Measurements from ENCODE around the gene TOE1. TPM values are rescaled to one million over a fixed set of nuclear protein-coding genes. Genes with fewer than 3 reads are reported as not detected.
A peak's percentile ranks its signal among the peaks of the same experiment; 100 is the strongest.
"Not testable (repeated sequence)": the region's sequence is repeated elsewhere in the genome, so short reads cannot be mapped to it uniquely, and the experiment has no call there.

Gene TOE1
- polyA plus RNA-seq (2013) = 18.2 TPM

- Histone ChIP-seq H3K27me3 (replicated peaks in 2 of 5; ENCODE audit: control insufficient read depth in 4 of 5, insufficient read depth in 5 of 5, low read length in 4 of 5) (no peaks in the 10 kb centered on the region), H3K27ac (ENCODE audit: insufficient read depth in 1 of 2, low read depth in 1 of 2, low read length in 2 of 2, poor library complexity in 1 of 2, severe bottlenecking in 2 of 2) (peak within 1 kb of the TSS; percentile 92 to 96), H3K9me3 (ENCODE audit: control extremely low read depth in 1 of 5, control insufficient read depth in 4 of 5, insufficient read depth in 2 of 5, low read depth in 1 of 5, low read length in 4 of 5) (no peaks in the 10 kb centered on the region), H3K36me3 (ENCODE audit: control insufficient read depth in 4 of 4, insufficient read depth in 4 of 4, low read length in 3 of 4) (peaks cover 12 to 42% (median 33%) of the 10 kb centered on the region in 4 experiments), H3K4me1 (ENCODE audit: control extremely low read depth in 1 of 4, control insufficient read depth in 4 of 4, insufficient read depth in 4 of 4, low read length in 3 of 4) (peaks cover 15 to 38% (median 34%) of the 10 kb centered on the region in 4 experiments), H3K4me3 (ENCODE audit: control insufficient read depth in 1 of 7, extremely low read depth in 1 of 7, insufficient read depth in 4 of 7, low read depth in 2 of 7, low read length in 6 of 7) (peak within 1 kb of the TSS; percentile 49 to 95 (median 91))
- CTCF ChIA-PET = interaction anchor here (0.7 to 4.5 kb wide), 14 partner anchors 9 to 328 kb away, joined by 3 to 23 read pairs (median 6); partner anchors contain the start of genes HECTD3, HPDL and UROD
- DNase-seq = peak; percentile 90 to 95 (median 93)
- under 1% methylated on average over 54 of the region's 70 CpGs for WGBS (ENCODE audit: insufficient coverage)
- POLR2A ChIA-PET = interaction anchor here (0.5 to 2.7 kb wide), 17 partner anchors 8 to 1062 kb away, joined by 3 to 18 read pairs (median 3); partner anchors contain the start of genes EIF2B3, HECTD3, HPDL and PRDX1
These were observed at the start of gene TOE1, which contains the start of gene MUTYH for GRCh38 chr1:45339789-45340558. Gene TOE1, plus strand, starts transcription at chr1:45340170. Its CDS starts 83 bp downstream, at chr1:45340253. Gene MUTYH, minus strand, starts transcription at chr1:45340440. Its CDS starts 5,935 bp downstream, at chr1:45334505.

GRCh38 chr1:45291002-45291401 is 49.0 kb upstream of the TOE1 start:
- H3K27me3 ChIP-seq (replicated peaks in 2 of 5; ENCODE audit: control insufficient read depth in 4 of 5, insufficient read depth in 5 of 5, low read length in 4 of 5); DNase-seq; H3K9me3 ChIP-seq (ENCODE audit: control extremely low read depth in 1 of 5, control insufficient read depth in 4 of 5, insufficient read depth in 2 of 5, low read depth in 1 of 5, low read length in 4 of 5); H3K36me3 ChIP-seq (ENCODE audit: control insufficient read depth in 4 of 4, insufficient read depth in 4 of 4, low read length in 3 of 4); H3K27ac ChIP-seq (ENCODE audit: insufficient read depth in 1 of 2, low read depth in 1 of 2, low read length in 2 of 2, poor library complexity in 1 of 2, severe bottlenecking in 2 of 2); H3K4me1 ChIP-seq (ENCODE audit: control extremely low read depth in 1 of 4, control insufficient read depth in 4 of 4, insufficient read depth in 4 of 4, low read length in 3 of 4); H3K4me3 ChIP-seq (ENCODE audit: control insufficient read depth in 1 of 7, extremely low read depth in 1 of 7, insufficient read depth in 4 of 7, low read depth in 2 of 7, low read length in 6 of 7): not testable (repeated sequence)
- whole genome bisulfite sequencing (ENCODE audit: insufficient coverage) = 40% methylated on average over 2 of the region's 6 CpGs
- ChIA-PET CTCF (interaction anchor here (0.6 to 18.6 kb wide), 4 partner anchors 11 to 916 kb away, joined by 4 to 402 read pairs (median 4); partner anchors contain the start of genes HECTD3 and UROD), POLR2A (interaction anchor here (0.7 kb wide), 1 partner anchor 9 kb away, joined by 3 read pairs; no protein-coding TSS in a partner anchor)

- no peaks in the 10 kb centered on the region for H3K4me1 ChIP-seq (ENCODE audit: control extremely low read depth in 1 of 4, control insufficient read depth in 4 of 4, insufficient read depth in 4 of 4, low read length in 3 of 4)
- H3K4me3 ChIP-seq (ENCODE audit: control insufficient read depth in 1 of 7, extremely low read depth in 1 of 7, insufficient read depth in 4 of 7, low read depth in 2 of 7, low read length in 6 of 7) = no peak overlapping the region
- CTCF ChIA-PET = interaction anchor here (0.7 to 18.6 kb wide), 3 partner anchors 10 to 276 kb away, joined by 4 to 402 read pairs (median 5); partner anchors contain the start of genes HECTD3 and UROD
- WGBS (ENCODE audit: insufficient coverage) = no CpG with 5 or more reads among the region's 2 CpGs
- no peaks in the 10 kb centered on the region for H3K36me3 ChIP-seq (ENCODE audit: control insufficient read depth in 4 of 4, insufficient read depth in 4 of 4, low read length in 3 of 4)
- DNase-seq = no peak
- POLR2A ChIA-PET = no interaction called here
- H3K27me3 ChIP-seq (replicated peaks in 2 of 5; ENCODE audit: control insufficient read depth in 4 of 5, insufficient read depth in 5 of 5, low read length in 4 of 5) = no peaks in the 10 kb centered on the region
- H3K9me3 ChIP-seq (ENCODE audit: control extremely low read depth in 1 of 5, control insufficient read depth in 4 of 5, insufficient read depth in 2 of 5, low read depth in 1 of 5, low read length in 4 of 5) = no peaks in the 10 kb centered on the region
- H3K27ac ChIP-seq (ENCODE audit: insufficient read depth in 1 of 2, low read depth in 1 of 2, low read length in 2 of 2, poor library complexity in 1 of 2, severe bottlenecking in 2 of 2) = no peak overlapping the region
These were observed 48.3 kb upstream of the TOE1 start for GRCh38 chr1:45291716-45292115.

GRCh38 chr1:45297666-45298356 is 42.2 kb upstream of the TOE1 start:
- ChIA-PET POLR2A (no interaction called here), CTCF (interaction anchor here (0.5 to 18.6 kb wide), 4 partner anchors 17 to 471 kb away, joined by 3 to 402 read pairs (median 3); partner anchors contain the start of genes HECTD3 and UROD)
- WGBS (ENCODE audit: insufficient coverage) = 97% methylated on average over 6 of the region's 8 CpGs
- no peak for DNase-seq
- Histone ChIP-seq H3K27ac (ENCODE audit: insufficient read depth in 1 of 2, low read depth in 1 of 2, low read length in 2 of 2, poor library complexity in 1 of 2, severe bottlenecking in 2 of 2) (no peak overlapping the region), H3K9me3 (ENCODE audit: control extremely low read depth in 1 of 5, control insufficient read depth in 4 of 5, insufficient read depth in 2 of 5, low read depth in 1 of 5, low read length in 4 of 5) (no peaks in the 10 kb centered on the region), H3K36me3 (ENCODE audit: control insufficient read depth in 4 of 4, insufficient read depth in 4 of 4, low read length in 3 of 4) (no peaks in the 10 kb centered on the region), H3K27me3 (replicated peaks in 2 of 5; ENCODE audit: control insufficient read depth in 4 of 5, insufficient read depth in 5 of 5, low read length in 4 of 5) (no peaks in the 10 kb centered on the region), H3K4me3 (ENCODE audit: control insufficient read depth in 1 of 7, extremely low read depth in 1 of 7, insufficient read depth in 4 of 7, low read depth in 2 of 7, low read length in 6 of 7) (no peak overlapping the region), H3K4me1 (ENCODE audit: control extremely low read depth in 1 of 4, control insufficient read depth in 4 of 4, insufficient read depth in 4 of 4, low read length in 3 of 4) (peaks cover 0 to 3% (median 2%) of the 10 kb centered on the region in 4 experiments)

GRCh38 chr1:45299296-45299695 is 40.7 kb upstream of the TOE1 start:
- Histone ChIP-seq H3K36me3 (ENCODE audit: control insufficient read depth in 4 of 4, insufficient read depth in 4 of 4, low read length in 3 of 4) (no peaks in the 10 kb centered on the region), H3K9me3 (ENCODE audit: control extremely low read depth in 1 of 5, control insufficient read depth in 4 of 5, insufficient read depth in 2 of 5, low read depth in 1 of 5, low read length in 4 of 5) (no peaks in the 10 kb centered on the region), H3K27me3 (replicated peaks in 2 of 5; ENCODE audit: control insufficient read depth in 4 of 5, insufficient read depth in 5 of 5, low read length in 4 of 5) (no peaks in the 10 kb centered on the region), H3K27ac (ENCODE audit: insufficient read depth in 1 of 2, low read depth in 1 of 2, low read length in 2 of 2, poor library complexity in 1 of 2, severe bottlenecking in 2 of 2) (no peak overlapping the region), H3K4me3 (ENCODE audit: control insufficient read depth in 1 of 7, extremely low read depth in 1 of 7, insufficient read depth in 4 of 7, low read depth in 2 of 7, low read length in 6 of 7) (no peak overlapping the region), H3K4me1 (ENCODE audit: control extremely low read depth in 1 of 4, control insufficient read depth in 4 of 4, insufficient read depth in 4 of 4, low read length in 3 of 4) (peaks cover 2 to 10% (median 9%) of the 10 kb centered on the region in 4 experiments)
- ChIA-PET POLR2A (no interaction called here), CTCF (interaction anchor here (0.6 to 18.6 kb wide), 8 partner anchors 16 to 1489 kb away, joined by 3 to 402 read pairs (median 4); partner anchors contain the start of genes HECTD3 and UROD)
- no peak for DNase-seq
- WGBS (ENCODE audit: insufficient coverage) = no CpG with 5 or more reads among the region's 1 CpG

- no peaks in the 10 kb centered on the region for H3K27me3 ChIP-seq (replicated peaks in 2 of 5; ENCODE audit: control insufficient read depth in 4 of 5, insufficient read depth in 5 of 5, low read length in 4 of 5)
- H3K4me1 ChIP-seq (ENCODE audit: control extremely low read depth in 1 of 4, control insufficient read depth in 4 of 4, insufficient read depth in 4 of 4, low read length in 3 of 4) = peaks cover 2 to 18% (median 16%) of the 10 kb centered on the region in 4 experiments
- H3K4me3 ChIP-seq (ENCODE audit: control insufficient read depth in 1 of 7, extremely low read depth in 1 of 7, insufficient read depth in 4 of 7, low read depth in 2 of 7, low read length in 6 of 7) = no peak overlapping the region
- H3K36me3 ChIP-seq (ENCODE audit: control insufficient read depth in 4 of 4, insufficient read depth in 4 of 4, low read length in 3 of 4) = no peaks in the 10 kb centered on the region
- WGBS (ENCODE audit: insufficient coverage) = 51% methylated on average over 2 of the region's 4 CpGs
- H3K27ac ChIP-seq (ENCODE audit: insufficient read depth in 1 of 2, low read depth in 1 of 2, low read length in 2 of 2, poor library complexity in 1 of 2, severe bottlenecking in 2 of 2) = no peak overlapping the region
- POLR2A ChIA-PET = interaction anchor here (0.6 kb wide), 3 partner anchors 9 to 579 kb away, joined by 3 to 5 read pairs (median 3); partner anchors contain the start of gene HPDL
- no peaks in the 10 kb centered on the region for H3K9me3 ChIP-seq (ENCODE audit: control extremely low read depth in 1 of 5, control insufficient read depth in 4 of 5, insufficient read depth in 2 of 5, low read depth in 1 of 5, low read length in 4 of 5)
- CTCF ChIA-PET = interaction anchor here (0.8 to 18.6 kb wide), 14 partner anchors 16 to 568 kb away, joined by 3 to 402 read pairs (median 4); partner anchors contain the start of genes HECTD3, HPDL, TESK2 and UROD
- peak; percentile 81 to 90 (median 86) for DNase-seq
These were observed 39.8 kb upstream of the TOE1 start for GRCh38 chr1:45299981-45300668.

All from common myeloid progenitor, CD34-positive (primary cell).